Keratinocyte (primary cell): ENCODE data around the gene RBM19.

Experiments
- EZH2 ChIP-seq: IDR thresholded peaks from one replicate; pipeline ENCODE4 v1.6.1; 2012; ENCODE audit warnings: inconsistent platforms, mild to moderate bottlenecking, low read length, moderate library complexity
- TF ChIP-seq, protein P1 (sequence below), 3 experiments: IDR thresholded peaks in 1 of 3; conservative IDR thresholded peaks in 1 of 3; optimal IDR thresholded peaks in 1 of 3; 2 replicates in 2 of 3; 3 replicates in 1 of 3; pipeline versions ENCODE3 to v1.5.1; 2011; ENCODE audit warnings: low read length in 3 of 3, mild to moderate bottlenecking in 3 of 3, moderate library complexity in 2 of 3, control low read depth in 1 of 3, inconsistent platforms in 1 of 3; ENCODE audit not compliant: insufficient read depth in 2 of 3; ENCODE audit errors: extremely low read depth in 1 of 3

DNA sequence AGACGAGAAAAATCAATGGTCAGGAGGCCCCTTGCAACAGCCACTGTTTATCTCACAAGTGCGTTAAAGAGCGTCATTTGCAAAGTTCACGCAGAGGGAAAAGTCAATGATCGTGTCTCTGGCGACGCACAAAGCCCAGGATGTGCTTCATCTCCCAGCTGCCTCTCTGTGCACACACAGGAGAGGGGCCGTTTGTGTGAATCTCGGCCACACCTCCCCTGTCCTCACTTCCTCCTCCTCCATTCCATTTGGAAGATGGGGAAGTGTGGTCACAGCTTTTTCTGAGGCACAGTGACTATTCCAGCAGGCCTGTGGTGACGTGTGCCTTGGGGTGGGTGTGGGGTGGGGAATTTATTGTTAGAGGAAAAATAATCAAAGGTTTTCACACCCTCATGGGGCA, 90.4 kb downstream of the RBM19 start:
- TF ChIP-seq, protein P1, sequence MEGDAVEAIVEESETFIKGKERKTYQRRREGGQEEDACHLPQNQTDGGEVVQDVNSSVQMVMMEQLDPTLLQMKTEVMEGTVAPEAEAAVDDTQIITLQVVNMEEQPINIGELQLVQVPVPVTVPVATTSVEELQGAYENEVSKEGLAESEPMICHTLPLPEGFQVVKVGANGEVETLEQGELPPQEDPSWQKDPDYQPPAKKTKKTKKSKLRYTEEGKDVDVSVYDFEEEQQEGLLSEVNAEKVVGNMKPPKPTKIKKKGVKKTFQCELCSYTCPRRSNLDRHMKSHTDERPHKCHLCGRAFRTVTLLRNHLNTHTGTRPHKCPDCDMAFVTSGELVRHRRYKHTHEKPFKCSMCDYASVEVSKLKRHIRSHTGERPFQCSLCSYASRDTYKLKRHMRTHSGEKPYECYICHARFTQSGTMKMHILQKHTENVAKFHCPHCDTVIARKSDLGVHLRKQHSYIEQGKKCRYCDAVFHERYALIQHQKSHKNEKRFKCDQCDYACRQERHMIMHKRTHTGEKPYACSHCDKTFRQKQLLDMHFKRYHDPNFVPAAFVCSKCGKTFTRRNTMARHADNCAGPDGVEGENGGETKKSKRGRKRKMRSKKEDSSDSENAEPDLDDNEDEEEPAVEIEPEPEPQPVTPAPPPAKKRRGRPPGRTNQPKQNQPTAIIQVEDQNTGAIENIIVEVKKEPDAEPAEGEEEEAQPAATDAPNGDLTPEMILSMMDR (optimal IDR thresholded peaks at IDR 0.05 in 1 of 3, IDR thresholded peaks at IDR 0.05 in 1 of 3, conservative IDR thresholded peaks at IDR 0.05 in 1 of 3; ENCODE audit: extremely low read depth in 1 of 3, insufficient read depth in 2 of 3, low read length in 3 of 3), result no peak
- TF ChIP-seq EZH2, result no peak
